ENCODE measurements around the gene LUC7L. TPM values are rescaled to one million over a fixed set of nuclear protein-coding genes. Genes with fewer than 3 reads are reported as not detected.

The LUC7L gene
- total RNA-seq, 1 donor from 2014 or later, result 79.3 TPM

DNA sequence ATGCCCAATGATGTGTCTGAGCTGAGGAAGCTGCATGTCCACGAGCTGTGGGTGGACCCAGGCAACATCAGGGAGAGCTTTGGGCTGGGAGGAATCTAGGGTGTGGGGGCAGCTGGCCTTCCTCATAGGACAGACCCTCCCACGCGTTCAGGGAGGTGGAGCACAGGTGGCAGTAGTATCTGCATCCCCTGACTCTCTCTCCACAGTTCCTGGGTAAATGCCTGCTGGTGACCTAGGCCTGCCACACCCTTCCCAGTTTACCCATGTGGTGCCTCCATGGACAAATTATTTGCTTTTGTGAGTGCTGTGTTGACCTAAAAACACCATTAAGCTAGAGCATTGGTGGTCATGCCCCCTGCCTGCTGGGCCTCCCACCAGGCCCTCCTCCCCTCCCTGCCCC lies 60.2 kb downstream of the LUC7L start:
- H3K4me3 ChIP-seq, result no peak overlapping the region
- peaks cover 16% of the 10 kb centered on the region for H3K4me1 ChIP-seq
- no peaks in the 10 kb centered on the region for H3K9me3 ChIP-seq
- DNase-seq (ENCODE audit: extremely low spot score in 2 of 2), result no peak
- TF ChIP-seq POLR2AphosphoS5 (IDR thresholded peaks at IDR 0.05; ENCODE audit: insufficient read depth in 1 of 2, low read depth in 1 of 2) (no peak), POLR2A (IDR thresholded peaks at IDR 0.05) (no peak)
- TF ChIP-seq, protein P1, sequence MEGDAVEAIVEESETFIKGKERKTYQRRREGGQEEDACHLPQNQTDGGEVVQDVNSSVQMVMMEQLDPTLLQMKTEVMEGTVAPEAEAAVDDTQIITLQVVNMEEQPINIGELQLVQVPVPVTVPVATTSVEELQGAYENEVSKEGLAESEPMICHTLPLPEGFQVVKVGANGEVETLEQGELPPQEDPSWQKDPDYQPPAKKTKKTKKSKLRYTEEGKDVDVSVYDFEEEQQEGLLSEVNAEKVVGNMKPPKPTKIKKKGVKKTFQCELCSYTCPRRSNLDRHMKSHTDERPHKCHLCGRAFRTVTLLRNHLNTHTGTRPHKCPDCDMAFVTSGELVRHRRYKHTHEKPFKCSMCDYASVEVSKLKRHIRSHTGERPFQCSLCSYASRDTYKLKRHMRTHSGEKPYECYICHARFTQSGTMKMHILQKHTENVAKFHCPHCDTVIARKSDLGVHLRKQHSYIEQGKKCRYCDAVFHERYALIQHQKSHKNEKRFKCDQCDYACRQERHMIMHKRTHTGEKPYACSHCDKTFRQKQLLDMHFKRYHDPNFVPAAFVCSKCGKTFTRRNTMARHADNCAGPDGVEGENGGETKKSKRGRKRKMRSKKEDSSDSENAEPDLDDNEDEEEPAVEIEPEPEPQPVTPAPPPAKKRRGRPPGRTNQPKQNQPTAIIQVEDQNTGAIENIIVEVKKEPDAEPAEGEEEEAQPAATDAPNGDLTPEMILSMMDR (IDR thresholded peaks at IDR 0.05), result no peak
- no peaks in the 10 kb centered on the region for H3K36me3 ChIP-seq
- H3K27ac ChIP-seq, result no peak overlapping the region
- intact Hi-C loops (cut with DNase I), result no loop called here
- peaks cover 26% of the 10 kb centered on the region for H3K27me3 ChIP-seq

DNA sequence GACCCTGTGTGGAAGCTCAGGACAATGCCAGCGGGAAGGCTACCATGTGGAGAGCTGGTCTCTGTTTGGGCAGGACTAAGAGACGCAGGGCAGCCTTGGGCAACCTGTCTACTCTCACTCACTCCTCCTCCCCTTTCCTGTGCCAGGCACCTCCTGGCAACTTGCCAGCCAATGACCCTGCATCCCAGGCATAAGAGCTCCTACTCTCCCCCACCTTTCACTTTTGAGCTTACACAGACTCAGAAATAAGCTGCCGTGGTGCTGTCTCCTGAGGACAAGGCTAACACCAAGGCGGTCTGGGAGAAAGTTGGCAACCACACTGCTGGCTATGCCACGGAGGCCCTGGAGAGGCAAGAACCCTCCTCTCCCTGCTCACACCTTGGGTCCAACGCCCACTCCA lies 60.8 kb downstream of the LUC7L start:
- TF ChIP-seq, protein P1 (IDR thresholded peaks at IDR 0.05), result no peak
- TF ChIP-seq POLR2AphosphoS5 (IDR thresholded peaks at IDR 0.05; ENCODE audit: insufficient read depth in 1 of 2, low read depth in 1 of 2), result no peak
- no peak for TF ChIP-seq POLR2A (IDR thresholded peaks at IDR 0.05)
- Histone ChIP-seq H3K36me3 (no peaks in the 10 kb centered on the region), H3K27me3 (peaks cover 26% of the 10 kb centered on the region), H3K9me3 (no peaks in the 10 kb centered on the region), H3K4me3 (no peak overlapping the region), H3K4me1 (peaks cover 16% of the 10 kb centered on the region), H3K27ac (no peak overlapping the region)
- DNase-seq (ENCODE audit: extremely low spot score in 2 of 2), result no peak
- intact Hi-C loops (cut with DNase I), result no loop called here

DNA sequence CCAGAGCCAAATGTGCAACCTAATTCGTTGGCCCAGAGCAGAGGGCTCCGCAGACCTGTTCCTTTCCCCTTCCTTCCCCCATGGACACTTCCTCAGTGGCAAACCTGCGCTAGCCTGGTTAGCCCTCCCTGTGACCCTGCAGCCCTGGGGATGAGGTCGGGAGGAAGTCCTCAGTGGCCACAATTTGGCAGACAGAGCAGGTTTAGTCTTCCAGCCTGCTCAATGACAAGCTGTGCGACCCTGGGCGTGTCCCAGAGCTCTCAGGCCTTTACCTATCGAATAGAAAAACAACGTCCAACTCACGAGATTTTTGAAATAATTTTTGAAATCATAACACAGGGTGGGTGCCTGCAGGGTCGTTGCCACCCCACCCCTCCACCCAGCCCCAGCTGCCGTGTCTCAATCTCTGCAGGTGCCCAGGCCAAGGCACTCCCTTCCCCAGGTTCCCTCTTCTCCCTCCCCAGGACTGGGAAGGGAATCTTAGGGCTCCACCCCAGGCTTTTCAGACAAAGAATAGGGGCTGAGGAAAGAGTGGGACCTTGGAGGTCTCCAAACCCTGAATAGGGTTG lies 62.0 kb downstream of the LUC7L start:
- TF ChIP-seq, protein P1 (IDR thresholded peaks at IDR 0.05), result no peak
- no peak for TF ChIP-seq POLR2AphosphoS5 (IDR thresholded peaks at IDR 0.05; ENCODE audit: insufficient read depth in 1 of 2, low read depth in 1 of 2)
- no peak for TF ChIP-seq POLR2A (IDR thresholded peaks at IDR 0.05)
- Histone ChIP-seq H3K9me3 (no peaks in the 10 kb centered on the region), H3K27ac (no peak overlapping the region), H3K36me3 (no peaks in the 10 kb centered on the region), H3K4me3 (no peak overlapping the region), H3K4me1 (peaks cover 16% of the 10 kb centered on the region), H3K27me3 (peaks cover 26% of the 10 kb centered on the region)
- intact Hi-C loops (cut with DNase I), result no loop called here
- no peak for DNase-seq (ENCODE audit: extremely low spot score in 2 of 2)

DNA sequence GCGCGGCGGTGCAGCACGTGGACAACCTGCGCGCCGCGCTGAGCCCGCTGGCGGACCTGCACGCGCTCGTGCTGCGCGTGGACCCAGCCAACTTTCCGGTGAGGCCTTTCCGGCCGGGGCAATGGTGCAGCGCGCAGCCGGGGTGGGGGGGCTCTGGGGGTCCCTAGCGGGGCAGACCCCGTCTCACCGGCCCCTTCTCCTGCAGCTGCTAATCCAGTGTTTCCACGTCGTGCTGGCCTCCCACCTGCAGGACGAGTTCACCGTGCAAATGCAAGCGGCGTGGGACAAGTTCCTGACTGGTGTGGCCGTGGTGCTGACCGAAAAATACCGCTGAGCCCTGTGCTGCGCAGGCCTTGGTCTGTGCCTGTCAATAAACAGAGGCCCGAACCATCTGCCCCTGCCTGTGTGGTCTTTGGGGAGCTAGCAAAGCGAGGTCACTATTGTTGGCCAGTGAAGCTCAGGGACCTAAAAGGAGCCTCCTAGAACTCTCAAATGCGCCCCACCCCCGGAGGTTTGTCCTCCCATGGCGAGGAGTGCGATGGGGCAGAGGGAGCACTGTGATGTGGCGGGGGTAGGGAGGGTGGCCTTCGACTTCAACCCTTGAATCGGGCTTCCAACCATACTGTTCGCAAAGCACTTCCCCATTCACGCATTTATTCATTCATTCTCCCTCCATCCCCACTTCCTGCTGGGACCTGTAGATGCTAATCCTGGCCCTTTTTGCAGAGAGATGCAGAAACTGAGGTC lies 62.7 kb downstream of the LUC7L start:
- TF ChIP-seq, protein P1 (IDR thresholded peaks at IDR 0.05), result no peak
- TF ChIP-seq POLR2A (IDR thresholded peaks at IDR 0.05) (no peak), POLR2AphosphoS5 (IDR thresholded peaks at IDR 0.05; ENCODE audit: insufficient read depth in 1 of 2, low read depth in 1 of 2) (no peak)
- Histone ChIP-seq H3K9me3 (no peaks in the 10 kb centered on the region), H3K27me3 (peaks cover 26% of the 10 kb centered on the region), H3K4me3 (peak overlapping the region in 1 of 2 donors; percentile 32), H3K36me3 (no peaks in the 10 kb centered on the region), H3K27ac (no peak overlapping the region), H3K4me1 (peaks cover 16% of the 10 kb centered on the region)
- intact Hi-C loops (cut with DNase I), result no loop called here
- no peak for DNase-seq (ENCODE audit: extremely low spot score in 2 of 2)
